ENCODE data around the gene PIP5K1A.

Gene PIP5K1A

GRCh38 chr1:151284013-151284577 is 85.7 kb downstream of the PIP5K1A start:
- Histone ChIP-seq H3K4me1 (ENCODE audit: control insufficient read depth, low read depth, low read length) (peaks cover 5% of the 10 kb centered on the region), H3K9me3 (ENCODE audit: control insufficient read depth, low read depth, low read length) (no peaks in the 10 kb centered on the region), H3K36me3 (ENCODE audit: control insufficient read depth, low read depth, low read length) (peaks cover 44% of the 10 kb centered on the region), H3K4me3 (ENCODE audit: low read length) (no peak overlapping the region), H3K27ac (ENCODE audit: low read length) (no peak overlapping the region), H3K27me3 (ENCODE audit: control insufficient read depth, insufficient read depth, low read length) (no peaks in the 10 kb centered on the region), H3K9ac (ENCODE audit: low read length) (no peak overlapping the region)

GRCh38 chr1:151286619-151287340 is 88.4 kb downstream of the PIP5K1A start:
- no peak overlapping the region for H3K4me3 ChIP-seq (ENCODE audit: low read length)
- H3K9ac ChIP-seq (ENCODE audit: low read length): no peak overlapping the region
- H3K27ac ChIP-seq (ENCODE audit: low read length): no peak overlapping the region
- H3K27me3 ChIP-seq (ENCODE audit: control insufficient read depth, insufficient read depth, low read length): no peaks in the 10 kb centered on the region
- peaks cover 9% of the 10 kb centered on the region for H3K4me1 ChIP-seq (ENCODE audit: control insufficient read depth, low read depth, low read length)
- no peaks in the 10 kb centered on the region for H3K9me3 ChIP-seq (ENCODE audit: control insufficient read depth, low read depth, low read length)
- H3K36me3 ChIP-seq (ENCODE audit: control insufficient read depth, low read depth, low read length): peaks cover 65% of the 10 kb centered on the region

- H3K4me1 ChIP-seq (ENCODE audit: control insufficient read depth, low read depth, low read length): peaks cover 9% of the 10 kb centered on the region
- H3K27ac ChIP-seq (ENCODE audit: low read length): no peak overlapping the region
- peaks cover 65% of the 10 kb centered on the region for H3K36me3 ChIP-seq (ENCODE audit: control insufficient read depth, low read depth, low read length)
- no peak overlapping the region for H3K9ac ChIP-seq (ENCODE audit: low read length)
- no peak overlapping the region for H3K4me3 ChIP-seq (ENCODE audit: low read length)
- H3K27me3 ChIP-seq (ENCODE audit: control insufficient read depth, insufficient read depth, low read length): no peaks in the 10 kb centered on the region
- no peaks in the 10 kb centered on the region for H3K9me3 ChIP-seq (ENCODE audit: control insufficient read depth, low read depth, low read length)
Observed at GRCh38 chr1:151287341-151287699, 89.0 kb downstream of the PIP5K1A start.

- Histone ChIP-seq H3K9me3 (ENCODE audit: control insufficient read depth, low read depth, low read length) (no peaks in the 10 kb centered on the region), H3K27ac (ENCODE audit: low read length) (no peak overlapping the region), H3K36me3 (ENCODE audit: control insufficient read depth, low read depth, low read length) (peaks cover 69% of the 10 kb centered on the region), H3K4me3 (ENCODE audit: low read length) (no peak overlapping the region), H3K9ac (ENCODE audit: low read length) (no peak overlapping the region), H3K27me3 (ENCODE audit: control insufficient read depth, insufficient read depth, low read length) (no peaks in the 10 kb centered on the region), H3K4me1 (ENCODE audit: control insufficient read depth, low read depth, low read length) (peaks cover 9% of the 10 kb centered on the region)
Observed at GRCh38 chr1:151287767-151288500, 89.6 kb downstream of the PIP5K1A start.

- H3K27ac ChIP-seq (ENCODE audit: low read length): no peak overlapping the region
- no peak overlapping the region for H3K9ac ChIP-seq (ENCODE audit: low read length)
- peaks cover 7% of the 10 kb centered on the region for H3K4me1 ChIP-seq (ENCODE audit: control insufficient read depth, low read depth, low read length)
- no peaks in the 10 kb centered on the region for H3K27me3 ChIP-seq (ENCODE audit: control insufficient read depth, insufficient read depth, low read length)
- no peaks in the 10 kb centered on the region for H3K9me3 ChIP-seq (ENCODE audit: control insufficient read depth, low read depth, low read length)
- no peak overlapping the region for H3K4me3 ChIP-seq (ENCODE audit: low read length)
- H3K36me3 ChIP-seq (ENCODE audit: control insufficient read depth, low read depth, low read length): peaks cover 73% of the 10 kb centered on the region
Observed at GRCh38 chr1:151288502-151288901, 90.2 kb downstream of the PIP5K1A start.

GRCh38 chr1:151289080-151289935 is 91.0 kb downstream of the PIP5K1A start:
- Histone ChIP-seq H3K27ac (ENCODE audit: low read length) (no peak overlapping the region), H3K4me1 (ENCODE audit: control insufficient read depth, low read depth, low read length) (peaks cover 10% of the 10 kb centered on the region), H3K9ac (ENCODE audit: low read length) (no peak overlapping the region), H3K36me3 (ENCODE audit: control insufficient read depth, low read depth, low read length) (peaks cover 79% of the 10 kb centered on the region), H3K9me3 (ENCODE audit: control insufficient read depth, low read depth, low read length) (no peaks in the 10 kb centered on the region), H3K27me3 (ENCODE audit: control insufficient read depth, insufficient read depth, low read length) (no peaks in the 10 kb centered on the region), H3K4me3 (ENCODE audit: low read length) (no peak overlapping the region)

GRCh38 chr1:151289991-151290708 is 91.8 kb downstream of the PIP5K1A start:
- Histone ChIP-seq H3K27me3 (ENCODE audit: control insufficient read depth, insufficient read depth, low read length) (no peaks in the 10 kb centered on the region), H3K9ac (ENCODE audit: low read length) (no peak overlapping the region), H3K4me1 (ENCODE audit: control insufficient read depth, low read depth, low read length) (peaks cover 18% of the 10 kb centered on the region), H3K27ac (ENCODE audit: low read length) (no peak overlapping the region), H3K4me3 (ENCODE audit: low read length) (no peak overlapping the region), H3K36me3 (ENCODE audit: control insufficient read depth, low read depth, low read length) (peaks cover 73% of the 10 kb centered on the region), H3K9me3 (ENCODE audit: control insufficient read depth, low read depth, low read length) (no peaks in the 10 kb centered on the region)

GRCh38 chr1:151290709-151291303 is 92.5 kb downstream of the PIP5K1A start:
- H3K9me3 ChIP-seq (ENCODE audit: control insufficient read depth, low read depth, low read length): no peaks in the 10 kb centered on the region
- H3K36me3 ChIP-seq (ENCODE audit: control insufficient read depth, low read depth, low read length): peaks cover 69% of the 10 kb centered on the region
- no peak overlapping the region for H3K4me3 ChIP-seq (ENCODE audit: low read length)
- no peaks in the 10 kb centered on the region for H3K27me3 ChIP-seq (ENCODE audit: control insufficient read depth, insufficient read depth, low read length)
- no peak overlapping the region for H3K9ac ChIP-seq (ENCODE audit: low read length)
- no peak overlapping the region for H3K27ac ChIP-seq (ENCODE audit: low read length)
- peaks cover 25% of the 10 kb centered on the region for H3K4me1 ChIP-seq (ENCODE audit: control insufficient read depth, low read depth, low read length)

- H3K4me1 ChIP-seq (ENCODE audit: control insufficient read depth, low read depth, low read length): peaks cover 25% of the 10 kb centered on the region
- no peak overlapping the region for H3K9ac ChIP-seq (ENCODE audit: low read length)
- H3K36me3 ChIP-seq (ENCODE audit: control insufficient read depth, low read depth, low read length): peaks cover 57% of the 10 kb centered on the region
- no peak overlapping the region for H3K4me3 ChIP-seq (ENCODE audit: low read length)
- no peaks in the 10 kb centered on the region for H3K9me3 ChIP-seq (ENCODE audit: control insufficient read depth, low read depth, low read length)
- H3K27ac ChIP-seq (ENCODE audit: low read length): no peak overlapping the region
- no peaks in the 10 kb centered on the region for H3K27me3 ChIP-seq (ENCODE audit: control insufficient read depth, insufficient read depth, low read length)
Observed at GRCh38 chr1:151292207-151293030, 94.1 kb downstream of the PIP5K1A start.

GRCh38 chr1:151293093-151293492 is 94.7 kb downstream of the PIP5K1A start:
- Histone ChIP-seq H3K36me3 (ENCODE audit: control insufficient read depth, low read depth, low read length) (peaks cover 55% of the 10 kb centered on the region), H3K4me1 (ENCODE audit: control insufficient read depth, low read depth, low read length) (peaks cover 25% of the 10 kb centered on the region), H3K9ac (ENCODE audit: low read length) (no peak overlapping the region), H3K9me3 (ENCODE audit: control insufficient read depth, low read depth, low read length) (no peaks in the 10 kb centered on the region), H3K27ac (ENCODE audit: low read length) (no peak overlapping the region), H3K4me3 (ENCODE audit: low read length) (no peak overlapping the region), H3K27me3 (ENCODE audit: control insufficient read depth, insufficient read depth, low read length) (no peaks in the 10 kb centered on the region)
